HG02840 (cell line): ENCODE results near the gene ITIH5.
"Not testable (repeated sequence)": the region's sequence is repeated elsewhere in the genome, so short reads cannot be mapped to it uniquely, and the experiment has no call there.

Experiments used
- ATAC-seq: cut with Tn5 transposase; IDR thresholded peaks from one replicate; pipeline ENCODE4 v1.9.1; 2021; ENCODE audit warnings: mild to moderate bottlenecking, moderate library complexity, moderate number of reproducible peaks; ENCODE audit not compliant: unreplicated experiment, low FRiP score

ITIH5 gene

DNA sequence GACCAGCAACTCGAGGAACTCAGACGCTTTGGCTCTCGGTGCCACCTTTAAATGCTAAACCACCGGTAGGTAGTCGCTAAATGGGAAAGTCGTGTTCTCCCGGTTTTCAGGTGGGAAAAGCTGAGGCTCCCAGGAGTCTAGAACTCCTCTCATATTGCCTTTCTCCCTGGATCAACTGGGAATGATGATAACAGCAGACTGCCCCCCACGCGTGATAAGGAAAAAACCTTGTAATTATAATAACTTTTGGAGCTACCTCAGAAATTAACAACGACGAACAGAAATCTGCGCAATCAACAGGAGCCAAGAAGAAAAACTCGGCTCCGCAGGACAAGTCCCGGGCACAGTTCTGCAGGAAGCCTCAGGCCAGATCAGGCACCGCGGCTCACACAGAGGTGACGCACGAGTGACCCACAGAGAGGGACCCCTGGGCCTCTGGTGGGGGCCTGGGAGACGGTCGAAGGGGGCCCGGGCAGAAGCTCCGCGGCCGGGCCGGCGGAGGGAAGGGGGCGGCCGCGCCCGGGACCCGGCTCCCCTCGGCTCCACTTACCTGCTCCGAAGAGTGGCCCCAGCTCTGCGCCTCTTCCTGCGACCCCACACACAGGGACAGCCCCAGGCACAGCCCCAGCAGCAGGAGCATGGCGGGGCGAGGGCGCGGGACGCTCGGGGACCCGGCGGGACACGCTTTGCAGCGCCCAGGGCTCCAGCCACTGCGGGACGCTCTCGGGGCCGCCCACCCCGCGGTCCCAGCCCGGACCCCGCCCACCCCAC is at the start of gene ITIH5:
ITIH5 (minus strand) TSS at position 714 of the 771 bp plus-strand sequence; CDS start at position 640, 74 bp downstream.
- no peak for ATAC-seq

DNA sequence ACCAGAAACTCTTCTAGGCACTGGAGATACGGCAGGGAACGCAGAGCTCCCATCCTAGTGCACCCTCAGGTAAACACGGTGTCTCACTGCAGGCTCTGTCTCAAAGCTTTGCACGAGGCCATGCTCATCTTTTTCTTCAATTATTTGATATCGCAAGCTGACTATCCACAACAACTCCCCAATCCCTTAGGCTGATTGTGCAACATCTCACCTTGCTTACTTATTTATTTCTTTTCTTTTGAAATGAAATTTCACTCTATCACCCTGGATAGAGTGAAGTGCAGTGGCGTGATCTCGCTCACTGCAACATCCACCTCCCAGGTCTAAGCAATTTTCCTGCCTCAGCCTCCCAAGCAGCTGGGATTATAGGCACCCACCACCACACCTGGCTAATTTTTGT is 48.7 kb upstream of the ITIH5 start:
- no peak for ATAC-seq

DNA sequence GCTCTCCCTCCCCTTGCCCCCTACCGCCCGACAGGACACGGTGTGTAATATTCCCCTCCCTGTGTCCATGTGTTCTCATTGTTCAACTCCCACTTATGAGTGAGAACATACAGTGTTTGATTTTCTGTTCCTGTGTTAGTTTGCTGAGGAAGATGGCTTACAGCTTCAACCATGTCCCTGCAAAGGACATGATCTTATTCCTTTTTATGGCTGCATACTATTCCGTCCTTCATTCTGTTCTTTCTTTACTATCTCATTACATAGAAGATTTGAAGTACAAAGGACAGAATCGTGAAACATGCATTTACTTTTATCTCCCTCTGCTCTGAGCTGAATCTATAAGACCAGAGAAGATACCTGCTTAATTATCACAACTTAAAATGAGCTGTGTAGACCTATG is 44.3 kb upstream of the ITIH5 start:
- ATAC-seq: not testable (repeated sequence)

GRCh38 chr10:7710446-7710845 is 43.7 kb upstream of the ITIH5 start:
- ATAC-seq: no peak

DNA sequence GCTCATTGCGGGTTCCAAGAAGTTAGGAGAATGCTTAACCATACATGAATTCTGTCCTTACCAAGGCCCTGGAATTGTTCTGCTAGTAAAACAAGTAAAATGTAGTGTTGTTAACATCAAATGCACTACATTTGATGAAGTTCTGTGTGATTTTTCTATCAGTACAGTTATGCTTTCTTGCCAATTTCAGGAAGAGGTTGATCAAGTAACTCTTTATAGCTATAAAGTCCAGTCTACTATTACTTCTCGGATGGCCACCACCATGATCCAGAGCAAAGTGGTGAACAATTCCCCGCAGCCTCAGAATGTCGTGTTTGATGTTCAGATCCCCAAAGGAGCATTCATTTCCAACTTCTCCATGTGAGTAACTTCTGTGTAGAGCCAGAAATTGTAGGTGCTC is 42.1 kb upstream of the ITIH5 start:
- no peak for ATAC-seq

DNA sequence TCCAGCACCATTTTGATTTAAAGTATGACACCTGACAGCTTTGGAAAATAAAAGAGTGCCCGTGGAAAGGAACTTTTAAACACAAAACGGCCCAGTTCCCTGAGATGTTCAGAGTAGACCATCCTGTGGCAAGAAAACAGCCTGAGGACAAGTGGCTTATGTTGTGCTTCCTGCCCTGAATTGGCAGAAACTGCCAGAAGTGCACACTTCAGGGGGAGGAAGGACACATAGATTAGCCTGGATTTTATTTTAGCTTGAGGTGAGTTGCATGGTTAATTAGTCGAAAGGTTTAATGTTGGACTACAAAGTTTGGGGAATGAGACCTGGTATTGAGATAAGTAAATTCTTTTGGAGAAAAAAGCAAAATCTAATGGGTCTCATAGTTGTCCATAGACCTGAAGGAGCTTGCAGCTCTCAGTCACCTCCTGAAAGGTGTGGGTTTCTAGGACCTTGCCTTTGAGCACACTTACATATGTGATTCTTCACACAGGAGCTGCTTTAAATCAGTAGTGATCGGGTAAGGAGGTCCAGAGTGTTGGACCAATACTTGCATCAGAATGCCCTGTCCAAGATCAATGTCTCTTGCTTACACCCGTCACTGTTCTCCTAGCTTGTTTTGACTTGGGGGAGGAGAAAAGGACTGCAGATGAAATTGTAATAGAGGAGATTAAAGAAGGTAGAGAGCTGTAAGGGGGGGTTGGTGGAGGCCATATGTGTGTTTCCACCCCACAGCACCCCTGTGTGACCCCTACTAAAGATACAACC is 41.3 kb upstream of the ITIH5 start:
- no peak for ATAC-seq

DNA sequence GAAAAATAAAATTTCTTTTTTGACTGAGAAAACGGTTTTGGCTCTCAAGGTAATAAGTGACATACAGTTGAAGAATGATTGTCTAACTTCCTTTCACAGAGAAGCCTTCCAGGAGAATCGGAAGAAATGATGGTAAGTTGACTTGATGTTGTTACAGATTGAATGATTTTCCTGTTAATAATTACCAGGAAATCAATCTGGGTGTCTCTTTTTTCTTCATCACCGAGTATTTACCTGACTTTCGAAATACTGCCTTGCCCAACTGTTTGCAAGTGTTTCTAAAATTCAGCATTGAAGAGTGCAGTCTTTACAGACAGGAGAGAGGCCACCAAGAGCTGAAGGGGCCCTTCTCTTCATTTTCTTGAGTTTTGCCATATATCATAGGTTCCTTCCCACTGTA is 40.3 kb upstream of the ITIH5 start:
- no peak for ATAC-seq

DNA sequence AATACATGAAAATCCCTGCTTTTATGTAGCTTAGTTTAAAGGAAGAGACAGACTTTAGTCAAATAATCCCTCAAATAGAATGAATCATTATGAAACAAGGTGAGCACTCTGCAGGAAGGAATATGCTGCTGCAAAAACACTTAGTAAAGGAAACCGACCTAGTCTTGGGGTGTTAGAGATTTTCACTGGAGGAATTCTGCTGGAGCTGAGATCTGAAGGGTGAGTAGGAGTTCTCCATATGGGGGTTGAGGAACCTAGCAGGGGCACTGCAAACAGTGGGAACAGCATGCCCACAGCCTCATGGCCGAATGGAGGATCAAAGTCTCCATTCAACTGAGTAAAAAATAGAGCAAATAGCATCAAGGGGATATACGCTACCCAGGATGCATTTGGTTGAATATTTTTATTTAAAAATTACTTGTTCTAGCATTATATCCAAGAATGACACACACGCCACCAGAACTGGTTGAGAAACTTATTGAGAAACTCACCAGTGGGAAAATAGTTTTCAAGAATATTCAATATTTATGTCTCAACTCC is 39.8 kb upstream of the ITIH5 start:
- no peak for ATAC-seq

DNA sequence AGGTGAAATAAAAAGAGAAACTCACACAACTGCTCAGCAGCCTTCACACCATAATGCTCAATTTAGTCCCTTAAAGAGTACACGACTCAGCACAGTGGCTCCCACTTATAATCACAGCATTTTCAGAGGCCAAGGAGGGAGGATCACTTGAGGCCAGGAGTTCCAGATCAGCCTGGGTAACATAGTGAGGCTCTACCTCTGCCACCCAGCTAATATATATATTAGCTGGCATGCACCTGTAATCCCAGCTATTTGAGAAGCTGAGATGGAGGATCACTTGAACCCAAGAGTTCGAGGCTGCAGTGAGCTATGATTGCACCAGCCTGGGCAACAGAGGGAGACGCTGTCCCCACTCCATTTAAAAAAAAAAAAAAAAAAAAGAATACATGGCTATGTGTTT is 38.6 kb upstream of the ITIH5 start:
- ATAC-seq: no peak

DNA sequence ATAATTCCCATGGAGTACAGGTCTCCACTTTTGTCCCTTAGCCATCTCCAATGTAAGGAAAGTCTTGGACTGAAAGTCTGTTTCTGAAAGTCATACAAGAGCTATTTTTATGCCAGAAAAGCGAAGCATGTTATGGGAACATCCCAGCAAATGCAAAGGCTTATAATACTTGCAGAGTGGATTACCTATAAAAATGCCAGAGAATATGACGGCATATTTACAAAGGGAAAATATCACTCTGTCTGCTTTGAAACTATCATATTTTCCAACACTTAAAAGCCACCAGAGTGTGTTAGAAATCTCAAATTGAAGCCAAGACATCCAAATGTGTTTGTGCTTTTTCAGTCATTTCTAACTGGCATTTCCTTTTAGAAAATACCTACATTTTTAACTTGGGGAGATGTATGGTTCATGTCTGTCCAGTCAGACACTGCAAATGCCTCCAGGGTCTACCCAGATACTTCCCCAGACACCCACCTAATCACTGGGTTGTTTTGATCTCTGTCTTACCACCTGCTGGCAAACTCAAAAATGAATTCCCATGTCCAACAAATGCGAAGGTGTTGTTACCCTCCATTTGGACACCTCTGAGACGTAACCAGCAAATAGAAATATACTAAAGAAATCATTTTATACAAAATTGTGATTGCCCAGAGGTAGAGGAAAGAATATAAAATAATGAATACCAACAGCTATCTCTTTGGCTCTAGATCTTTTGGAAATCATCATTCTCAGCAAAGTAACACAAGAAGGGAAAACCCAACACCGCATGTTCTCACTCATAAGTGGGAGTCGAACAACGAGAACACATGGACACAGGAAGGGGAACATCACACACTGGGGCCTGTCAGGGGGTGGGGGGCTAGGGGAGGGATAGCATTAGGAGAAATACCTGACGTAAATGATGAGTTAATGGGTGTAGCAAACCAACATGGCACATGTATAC is 37.6 kb upstream of the ITIH5 start:
- ATAC-seq: no peak

GRCh38 chr10:7703140-7703539 is 36.4 kb upstream of the ITIH5 start, which contains the start of gene ITIH2:
TSS of gene ITIH2 (plus strand) at chr10:7703316. CDS start at chr10:7703435, 119 bp downstream.
- no peak for ATAC-seq

DNA sequence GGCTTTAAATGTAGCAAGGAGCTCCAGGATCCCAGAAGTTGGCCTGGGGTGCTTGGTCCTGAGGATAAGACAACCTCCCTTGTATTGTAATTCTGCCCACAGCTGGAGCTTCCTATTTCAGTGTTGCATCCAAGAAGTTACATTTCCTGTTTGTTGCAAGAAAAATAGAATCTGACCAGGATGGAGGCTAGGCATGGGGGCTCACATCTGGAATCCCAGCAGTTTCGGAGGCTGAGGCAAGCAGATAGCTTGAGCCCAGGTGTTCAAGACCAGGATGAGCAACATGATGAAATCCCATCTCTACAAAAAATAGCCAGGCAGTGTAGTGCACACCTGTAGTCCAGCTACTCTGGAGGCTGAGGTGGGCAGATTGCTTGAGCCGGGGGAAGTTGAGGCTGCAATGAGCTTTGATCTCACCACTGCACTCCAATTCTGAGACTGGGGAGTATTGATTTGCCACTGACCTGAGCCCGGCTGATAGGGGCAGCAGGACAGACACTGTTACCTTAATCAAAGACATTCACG is 35.6 kb upstream of the ITIH5 start:
- no peak for ATAC-seq

DNA sequence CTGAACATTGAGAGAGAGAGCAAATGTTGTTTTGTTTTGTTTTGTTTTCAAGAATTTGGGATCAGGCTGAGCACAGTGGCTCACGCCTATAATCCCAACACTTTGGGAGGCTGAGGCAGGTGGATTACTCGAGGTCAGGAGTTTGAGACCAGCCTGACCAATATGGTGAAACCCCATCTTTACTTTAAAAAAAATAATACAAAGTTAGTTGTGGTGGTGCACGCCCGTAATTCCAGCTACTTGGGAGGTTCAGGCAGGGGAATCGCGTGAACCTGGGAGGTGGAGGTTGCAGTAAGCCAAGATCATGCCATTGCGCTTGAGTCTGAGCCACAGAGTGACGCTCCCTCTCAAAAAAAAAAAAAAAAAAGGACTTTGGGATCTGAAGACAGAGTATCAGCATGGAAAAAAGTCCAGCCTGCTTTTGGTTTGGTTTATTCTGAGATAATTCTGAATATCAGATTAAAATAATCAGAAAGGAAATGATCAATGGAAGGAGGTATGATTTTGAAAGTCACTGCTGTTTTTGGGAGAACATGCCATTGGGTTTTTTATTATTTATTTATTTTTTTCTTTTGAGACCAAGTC is 34.5 kb upstream of the ITIH5 start:
- ATAC-seq: no peak

DNA sequence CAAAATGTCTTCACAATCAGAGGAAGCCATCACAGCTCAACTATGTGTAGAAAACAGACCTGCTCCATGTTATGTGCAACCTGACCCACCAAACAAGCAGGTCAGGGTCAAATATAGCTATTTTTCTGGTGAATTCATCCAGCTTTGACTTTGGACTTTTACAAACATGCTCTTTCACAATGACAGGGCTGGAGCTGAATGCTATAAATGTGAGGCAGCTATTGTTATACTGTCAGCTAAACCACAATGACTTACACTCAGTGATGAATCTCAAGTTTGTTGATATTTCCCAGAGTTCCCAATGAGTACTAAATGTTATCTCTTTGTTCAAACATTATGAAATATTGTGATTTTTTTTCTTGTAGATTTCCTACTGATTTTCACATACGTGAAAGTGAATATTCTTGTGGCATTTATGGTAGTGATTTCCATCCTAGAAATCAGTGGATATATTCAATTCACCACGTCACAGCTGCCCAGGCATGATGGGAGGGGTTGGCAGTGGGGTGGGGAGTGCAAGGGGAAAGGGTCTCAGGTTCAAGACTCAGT is 33.9 kb upstream of the ITIH5 start:
- no peak for ATAC-seq

GRCh38 chr10:7697426-7697825 is 30.7 kb upstream of the ITIH5 start:
- no peak for ATAC-seq

DNA sequence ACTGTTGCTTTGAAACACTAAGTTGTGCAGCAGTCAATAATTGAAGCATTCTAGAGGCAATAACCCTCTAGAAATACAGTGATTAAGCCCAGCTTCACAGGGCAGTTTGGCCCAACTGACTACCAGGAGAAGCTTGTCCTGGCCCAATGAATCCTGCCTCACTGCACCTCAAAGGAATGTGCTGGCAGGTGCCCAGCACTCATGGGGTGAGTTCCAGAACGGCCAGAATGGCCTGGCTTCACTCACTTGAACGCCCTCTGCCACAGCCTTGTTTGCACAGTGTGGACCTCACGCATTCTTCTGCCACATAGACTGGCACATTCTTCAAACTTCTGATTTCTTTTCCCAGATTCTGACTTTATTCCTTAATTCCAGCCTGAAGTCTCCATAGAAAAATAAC is 29.8 kb upstream of the ITIH5 start:
- ATAC-seq: no peak

GRCh38 chr10:7693194-7693593 is 26.4 kb upstream of the ITIH5 start:
- ATAC-seq: not testable (repeated sequence)

- not testable (repeated sequence) for ATAC-seq
These were observed 25.6 kb upstream of the ITIH5 start for GRCh38 chr10:7692368-7692767.

DNA sequence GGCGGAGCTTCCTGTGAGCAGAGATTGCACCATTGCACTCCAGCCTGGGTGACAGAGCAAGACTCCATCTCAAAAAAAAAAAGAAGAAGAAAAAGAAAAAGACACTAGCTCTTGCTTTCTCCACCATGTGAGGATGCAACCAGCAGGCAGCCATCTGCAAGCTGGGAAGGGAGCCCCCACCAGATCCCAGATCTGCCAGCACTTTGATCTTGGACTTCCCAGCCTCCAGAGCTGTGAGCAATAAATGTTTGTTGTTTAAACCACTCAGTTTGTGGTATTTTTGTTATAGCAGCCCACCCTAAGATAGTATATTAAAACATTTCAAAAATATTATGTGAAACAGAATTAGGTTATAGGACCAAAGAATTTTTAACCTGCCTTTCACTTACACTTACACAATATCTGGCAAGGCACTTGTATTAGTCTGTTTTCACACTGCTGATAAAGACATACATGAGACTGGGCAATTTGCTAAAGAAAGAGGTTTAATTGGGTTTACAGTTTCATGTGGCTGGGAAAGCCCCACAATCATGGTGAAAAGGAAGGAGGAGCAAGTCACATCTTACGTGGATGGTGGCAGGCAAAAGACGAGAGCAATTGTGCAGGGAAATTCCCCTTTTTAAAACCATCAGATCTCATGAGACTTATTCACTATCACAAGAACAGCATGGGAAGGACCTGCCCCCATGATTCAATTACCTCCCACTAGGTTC is 24.3 kb upstream of the ITIH5 start:
- not testable (repeated sequence) for ATAC-seq
